ENCODE measurements around the gene TTLL4.

DNA sequence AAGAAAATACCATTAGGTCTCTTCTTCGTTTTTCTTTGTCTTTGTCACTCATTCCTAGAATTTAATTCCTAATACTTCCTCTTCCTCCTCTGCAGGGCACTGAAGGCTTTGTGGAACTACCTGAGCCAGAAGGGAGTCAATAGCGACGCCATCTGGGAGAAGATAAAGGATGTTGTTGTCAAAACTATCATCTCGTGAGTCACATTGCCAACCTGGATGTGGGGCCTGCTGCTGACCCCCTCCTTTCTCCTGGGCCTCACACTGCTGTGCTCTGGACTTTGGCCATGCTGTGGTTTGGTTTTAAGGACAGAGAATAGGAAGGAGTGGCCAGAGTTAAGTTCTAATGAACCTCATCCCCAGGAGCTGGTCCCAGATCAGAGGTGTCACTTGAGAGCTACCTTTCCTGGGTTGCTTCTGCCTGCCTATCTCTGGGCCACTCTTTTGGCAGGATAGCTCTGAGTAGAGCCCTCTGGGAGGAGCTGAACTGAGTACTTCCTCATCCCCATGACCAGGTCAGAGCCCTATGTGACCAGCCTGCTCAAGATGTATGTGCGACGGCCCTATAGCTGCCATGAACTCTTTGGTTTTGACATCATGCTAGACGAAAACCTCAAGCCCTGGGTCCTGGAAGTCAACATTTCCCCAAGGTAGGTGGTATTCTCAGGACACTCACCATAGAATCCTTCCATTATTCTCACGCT lies 38.3 kb downstream of the TTLL4 start:
- TF ChIP-seq POLR2AphosphoS5 (IDR thresholded peaks at IDR 0.05; ENCODE audit: low read depth, low read length) (no peak), POLR2A (IDR thresholded peaks at IDR 0.05; ENCODE audit: low read depth, low read length) (no peak), SPI1 (IDR thresholded peaks at IDR 0.05; ENCODE audit: low read depth, low read length) (no peak), POU2F2 (IDR thresholded peaks at IDR 0.05; ENCODE audit: low read depth, low read length) (no peak), TAF1 (IDR thresholded peaks at IDR 0.05; ENCODE audit: low read depth, low read length) (no peak)

Data from GM12891 (cell line).